ENCODE measurements around the gene MINDY4. TPM values are rescaled to one million over a fixed set of nuclear protein-coding genes. Genes with fewer than 3 reads are reported as not detected.
A peak's percentile ranks its signal among the peaks of the same experiment; 100 is the strongest.

MINDY4 gene
- total and polyA plus RNA-seq, 4 experiments from 2014 or later = 0.23 to 1.5 (median 1.1) TPM

- POLR2A ChIA-PET (ENCODE audit: partially characterized antibody) = no interaction called here
- Mint-ChIP-seq H3K9me3 (no peaks in the 10 kb centered on the region), H3K27ac (peak overlapping the region in 1 of 7 donors; percentile 47), H3K36me3 (no peaks in the 10 kb centered on the region), H3K27me3 (no peaks in the 10 kb centered on the region), H3K4me3 (peak overlapping the region in 1 of 8 donors; percentile 29), H3K4me1 (no peaks in the 10 kb centered on the region)
- Histone ChIP-seq H3K9me3 (ENCODE audit: control insufficient read depth in 1 of 2, low read length in 2 of 2) (no peaks in the 10 kb centered on the region), H3K4me1 (ENCODE audit: insufficient read depth, low read length) (no peaks in the 10 kb centered on the region), H3K27me3 (ENCODE audit: insufficient read depth, low read length) (no peaks in the 10 kb centered on the region), H3K27ac (ENCODE audit: low read depth, low read length) (no peak overlapping the region), H3K4me3 (ENCODE audit: low read length in 2 of 2) (no peak overlapping the region), H3K36me3 (ENCODE audit: insufficient read depth, low read length) (no peaks in the 10 kb centered on the region)
- no peak for DNase-seq
- CTCF ChIA-PET (ENCODE audit: partially characterized antibody) = no interaction called here
- intact Hi-C loops (cut with micrococcal nuclease) = no loop called here
Observed at GRCh38 chr7:30842542-30843451, 71.6 kb downstream of the MINDY4 start.

GRCh38 chr7:30843741-30844482, 72.7 kb downstream of the MINDY4 start:
- Histone ChIP-seq H3K9me3 (ENCODE audit: control insufficient read depth in 1 of 2, low read length in 2 of 2) (no peaks in the 10 kb centered on the region), H3K4me3 (ENCODE audit: low read length in 2 of 2) (no peak overlapping the region), H3K27ac (ENCODE audit: low read depth, low read length) (no peak overlapping the region), H3K36me3 (ENCODE audit: insufficient read depth, low read length) (no peaks in the 10 kb centered on the region), H3K27me3 (ENCODE audit: insufficient read depth, low read length) (no peaks in the 10 kb centered on the region), H3K4me1 (ENCODE audit: insufficient read depth, low read length) (no peaks in the 10 kb centered on the region)
- no peaks in the 10 kb centered on the region for H3K27me3 Mint-ChIP-seq
- intact Hi-C loops (cut with micrococcal nuclease) = no loop called here
- H3K9me3 Mint-ChIP-seq = no peaks in the 10 kb centered on the region
- no peaks in the 10 kb centered on the region for H3K36me3 Mint-ChIP-seq
- no peaks in the 10 kb centered on the region for H3K4me1 Mint-ChIP-seq
- ChIA-PET CTCF (ENCODE audit: partially characterized antibody) (no interaction called here), POLR2A (ENCODE audit: partially characterized antibody) (no interaction called here)
- no peak overlapping the region for H3K4me3 Mint-ChIP-seq
- H3K27ac Mint-ChIP-seq = no peak overlapping the region
- no peak for DNase-seq

GRCh38 chr7:30844483-30844874, 73.3 kb downstream of the MINDY4 start:
- Histone ChIP-seq H3K9me3 (ENCODE audit: control insufficient read depth in 1 of 2, low read length in 2 of 2) (no peaks in the 10 kb centered on the region), H3K4me3 (ENCODE audit: low read length in 2 of 2) (no peak overlapping the region), H3K4me1 (ENCODE audit: insufficient read depth, low read length) (no peaks in the 10 kb centered on the region), H3K36me3 (ENCODE audit: insufficient read depth, low read length) (no peaks in the 10 kb centered on the region), H3K27me3 (ENCODE audit: insufficient read depth, low read length) (no peaks in the 10 kb centered on the region), H3K27ac (ENCODE audit: low read depth, low read length) (no peak overlapping the region)
- no peak overlapping the region for H3K4me3 Mint-ChIP-seq
- H3K4me1 Mint-ChIP-seq = no peaks in the 10 kb centered on the region
- CTCF ChIA-PET (ENCODE audit: partially characterized antibody) = no interaction called here
- H3K27ac Mint-ChIP-seq = no peak overlapping the region
- no peaks in the 10 kb centered on the region for H3K9me3 Mint-ChIP-seq
- no peaks in the 10 kb centered on the region for H3K27me3 Mint-ChIP-seq
- no peaks in the 10 kb centered on the region for H3K36me3 Mint-ChIP-seq
- intact Hi-C loops (cut with micrococcal nuclease) = no loop called here
- no peak for DNase-seq
- POLR2A ChIA-PET (ENCODE audit: partially characterized antibody) = no interaction called here

GRCh38 chr7:30844916-30845315, 73.7 kb downstream of the MINDY4 start:
- Histone ChIP-seq H3K36me3 (ENCODE audit: insufficient read depth, low read length) (no peaks in the 10 kb centered on the region), H3K9me3 (ENCODE audit: control insufficient read depth in 1 of 2, low read length in 2 of 2) (no peaks in the 10 kb centered on the region), H3K27me3 (ENCODE audit: insufficient read depth, low read length) (no peaks in the 10 kb centered on the region), H3K4me1 (ENCODE audit: insufficient read depth, low read length) (no peaks in the 10 kb centered on the region), H3K27ac (ENCODE audit: low read depth, low read length) (no peak overlapping the region), H3K4me3 (ENCODE audit: low read length in 2 of 2) (no peak overlapping the region)
- Mint-ChIP-seq H3K36me3 (no peaks in the 10 kb centered on the region), H3K27ac (no peak overlapping the region), H3K4me1 (no peaks in the 10 kb centered on the region), H3K4me3 (no peak overlapping the region), H3K9me3 (no peaks in the 10 kb centered on the region), H3K27me3 (no peaks in the 10 kb centered on the region)
- CTCF ChIA-PET (ENCODE audit: partially characterized antibody) = no interaction called here
- DNase-seq = no peak
- intact Hi-C loops (cut with micrococcal nuclease) = no loop called here
- POLR2A ChIA-PET (ENCODE audit: partially characterized antibody) = no interaction called here

- no peak overlapping the region for H3K27ac Mint-ChIP-seq
- Histone ChIP-seq H3K4me3 (ENCODE audit: low read length in 2 of 2) (no peak overlapping the region), H3K4me1 (ENCODE audit: insufficient read depth, low read length) (no peaks in the 10 kb centered on the region), H3K27me3 (ENCODE audit: insufficient read depth, low read length) (no peaks in the 10 kb centered on the region), H3K27ac (ENCODE audit: low read depth, low read length) (no peak overlapping the region), H3K36me3 (ENCODE audit: insufficient read depth, low read length) (no peaks in the 10 kb centered on the region), H3K9me3 (ENCODE audit: control insufficient read depth in 1 of 2, low read length in 2 of 2) (no peaks in the 10 kb centered on the region)
- DNase-seq = no peak
- ChIA-PET CTCF (ENCODE audit: partially characterized antibody) (no interaction called here), POLR2A (ENCODE audit: partially characterized antibody) (no interaction called here)
- no peaks in the 10 kb centered on the region for H3K9me3 Mint-ChIP-seq
- no peaks in the 10 kb centered on the region for H3K27me3 Mint-ChIP-seq
- no peak overlapping the region for H3K4me3 Mint-ChIP-seq
- intact Hi-C loops (cut with micrococcal nuclease) = no loop called here
- no peaks in the 10 kb centered on the region for H3K4me1 Mint-ChIP-seq
- no peaks in the 10 kb centered on the region for H3K36me3 Mint-ChIP-seq
Observed at GRCh38 chr7:30845426-30846135, 74.4 kb downstream of the MINDY4 start.

- H3K36me3 ChIP-seq (ENCODE audit: insufficient read depth, low read length) = no peaks in the 10 kb centered on the region
- no peaks in the 10 kb centered on the region for H3K27me3 ChIP-seq (ENCODE audit: insufficient read depth, low read length)
- Mint-ChIP-seq H3K27ac (peak overlapping the region in 1 of 7 donors; percentile 68), H3K4me1 (no peaks in the 10 kb centered on the region), H3K27me3 (no peaks in the 10 kb centered on the region), H3K4me3 (no peak overlapping the region), H3K36me3 (no peaks in the 10 kb centered on the region), H3K9me3 (no peaks in the 10 kb centered on the region)
- H3K4me1 ChIP-seq (ENCODE audit: insufficient read depth, low read length) = no peaks in the 10 kb centered on the region
- POLR2A ChIA-PET (ENCODE audit: partially characterized antibody) = no interaction called here
- intact Hi-C loops (cut with micrococcal nuclease) = no loop called here
- no peaks in the 10 kb centered on the region for H3K9me3 ChIP-seq (ENCODE audit: control insufficient read depth in 1 of 2, low read length in 2 of 2)
- CTCF ChIA-PET (ENCODE audit: partially characterized antibody) = no interaction called here
- H3K4me3 ChIP-seq (ENCODE audit: low read length in 2 of 2) = no peak overlapping the region
- no peak for DNase-seq
- H3K27ac ChIP-seq (ENCODE audit: low read depth, low read length) = no peak overlapping the region
Observed at GRCh38 chr7:30846378-30846777, 75.2 kb downstream of the MINDY4 start.

- CTCF ChIA-PET (ENCODE audit: partially characterized antibody) = no interaction called here
- H3K27me3 Mint-ChIP-seq = no peaks in the 10 kb centered on the region
Observed at GRCh38 chr7:30848121-30848855, 77.1 kb downstream of the MINDY4 start.

More at GRCh38 chr7:30848121-30848855, 77.1 kb downstream of the MINDY4 start:
- Histone ChIP-seq H3K36me3 (ENCODE audit: insufficient read depth, low read length) (no peaks in the 10 kb centered on the region), H3K9me3 (ENCODE audit: control insufficient read depth in 1 of 2, low read length in 2 of 2) (no peaks in the 10 kb centered on the region), H3K27ac (ENCODE audit: low read depth, low read length) (no peak overlapping the region), H3K27me3 (ENCODE audit: insufficient read depth, low read length) (no peaks in the 10 kb centered on the region), H3K4me1 (ENCODE audit: insufficient read depth, low read length) (no peaks in the 10 kb centered on the region), H3K4me3 (ENCODE audit: low read length in 2 of 2) (no peak overlapping the region)
- intact Hi-C loops (cut with micrococcal nuclease) = no loop called here
- H3K4me3 Mint-ChIP-seq = no peak overlapping the region
- no peaks in the 10 kb centered on the region for H3K4me1 Mint-ChIP-seq
- DNase-seq = no peak
- no peaks in the 10 kb centered on the region for H3K36me3 Mint-ChIP-seq
- H3K9me3 Mint-ChIP-seq = no peaks in the 10 kb centered on the region
- POLR2A ChIA-PET (ENCODE audit: partially characterized antibody) = no interaction called here
- no peak overlapping the region for H3K27ac Mint-ChIP-seq
